ENCODE data around the gene EFCAB5.

DNA sequence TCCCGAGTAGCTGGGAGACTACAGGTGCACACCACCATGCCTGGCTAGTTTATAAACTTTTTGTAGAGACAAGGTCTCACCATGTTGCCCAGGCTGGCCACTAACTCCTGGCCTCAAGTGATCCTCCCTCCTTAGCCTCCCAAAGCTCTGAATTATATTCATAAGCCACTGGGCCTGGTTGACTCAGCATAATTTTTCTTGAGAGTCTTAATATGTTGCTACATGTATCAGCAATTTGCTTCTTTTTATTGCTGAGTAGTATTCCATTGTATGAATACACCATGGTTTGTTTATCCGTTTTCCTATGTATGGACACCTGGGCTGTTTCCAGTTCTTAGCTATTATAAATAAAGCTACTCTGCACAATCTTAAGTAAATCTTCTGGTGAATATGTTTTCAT lies 132.8 kb downstream of the EFCAB5 start:
- TF ChIP-seq EZH2 (IDR thresholded peaks at IDR 0.05) = no peak
- no peak for TF ChIP-seq POLR2AphosphoS5 (IDR thresholded peaks at IDR 0.05; ENCODE audit: borderline replicate concordance, low read depth, low read length)
- TF ChIP-seq FOXP2 (optimal IDR thresholded peaks at IDR 0.05; ENCODE audit: control extremely low read depth, extremely low read length, insufficient read depth) = no peak

All from SK-N-MC (cell line).